PFSK-1 (cell line): ENCODE results near the gene PDE3A.

ENCODE experiments used
- FOXP2 ChIP-seq: optimal IDR thresholded peaks from 2 replicates; pipeline ENCODE3; 2011; ENCODE audit warnings: borderline replicate concordance, control low read depth, inconsistent platforms; ENCODE audit not compliant: insufficient read depth; ENCODE audit errors: extremely low read length, extremely low read depth
- POLR2AphosphoS5 ChIP-seq: IDR thresholded peaks from 2 replicates; pipeline ENCODE4 v1.6.1; 2012; ENCODE audit warnings: low read depth, mild to moderate bottlenecking, control low read depth, low read length, moderate library complexity
- SIN3A ChIP-seq: IDR thresholded peaks from 2 replicates; pipeline ENCODE4 v1.6.1; 2012; ENCODE audit warnings: mild to moderate bottlenecking, low read length, moderate library complexity, borderline replicate concordance; ENCODE audit not compliant: insufficient read depth
- TAF1 ChIP-seq: IDR thresholded peaks from 2 replicates; pipeline ENCODE4 v1.6.1; 2012; ENCODE audit warnings: low read length, control low read depth, borderline replicate concordance; ENCODE audit not compliant: insufficient read depth
- TF ChIP-seq, protein P1 (sequence below), 2 experiments: IDR thresholded peaks; 2 replicates each; pipeline versions ENCODE4 v1.6.1 to v1.8.0; 2011 to 2012; ENCODE audit warnings: low read depth in 2 of 2, low read length in 2 of 2, control low read depth in 1 of 2, inconsistent platforms in 1 of 2, mild to moderate bottlenecking in 1 of 2, moderate library complexity in 1 of 2; ENCODE audit not compliant: insufficient read depth in 1 of 2

PDE3A gene

DNA sequence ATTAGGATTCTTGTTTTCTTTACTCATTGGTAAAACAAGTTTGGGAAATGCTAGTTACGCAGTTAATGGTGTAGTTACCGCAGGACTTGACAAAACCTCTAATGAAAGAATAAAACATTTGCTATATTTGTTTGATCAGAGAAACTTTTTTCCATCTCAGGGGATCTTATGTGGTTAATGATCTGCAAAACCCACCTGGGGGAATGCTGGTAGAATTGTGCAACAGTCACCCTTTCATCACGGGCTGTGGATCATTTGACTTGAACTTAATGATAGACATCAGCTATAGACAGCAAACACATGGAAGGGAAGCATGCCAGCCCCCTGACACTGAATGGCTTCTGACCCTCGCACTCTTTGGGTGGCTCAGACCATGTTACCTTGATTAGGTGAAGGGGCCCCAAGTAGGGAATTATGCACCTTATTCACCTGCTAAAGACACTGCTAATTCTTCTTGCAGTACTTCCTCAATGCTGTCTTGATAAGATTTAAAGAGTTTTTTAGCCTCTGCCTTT, 84.2 kb downstream of the PDE3A start:
- TF ChIP-seq FOXP2 (no peak), POLR2AphosphoS5 (no peak), SIN3A (no peak), TAF1 (no peak)
- TF ChIP-seq, protein P1, sequence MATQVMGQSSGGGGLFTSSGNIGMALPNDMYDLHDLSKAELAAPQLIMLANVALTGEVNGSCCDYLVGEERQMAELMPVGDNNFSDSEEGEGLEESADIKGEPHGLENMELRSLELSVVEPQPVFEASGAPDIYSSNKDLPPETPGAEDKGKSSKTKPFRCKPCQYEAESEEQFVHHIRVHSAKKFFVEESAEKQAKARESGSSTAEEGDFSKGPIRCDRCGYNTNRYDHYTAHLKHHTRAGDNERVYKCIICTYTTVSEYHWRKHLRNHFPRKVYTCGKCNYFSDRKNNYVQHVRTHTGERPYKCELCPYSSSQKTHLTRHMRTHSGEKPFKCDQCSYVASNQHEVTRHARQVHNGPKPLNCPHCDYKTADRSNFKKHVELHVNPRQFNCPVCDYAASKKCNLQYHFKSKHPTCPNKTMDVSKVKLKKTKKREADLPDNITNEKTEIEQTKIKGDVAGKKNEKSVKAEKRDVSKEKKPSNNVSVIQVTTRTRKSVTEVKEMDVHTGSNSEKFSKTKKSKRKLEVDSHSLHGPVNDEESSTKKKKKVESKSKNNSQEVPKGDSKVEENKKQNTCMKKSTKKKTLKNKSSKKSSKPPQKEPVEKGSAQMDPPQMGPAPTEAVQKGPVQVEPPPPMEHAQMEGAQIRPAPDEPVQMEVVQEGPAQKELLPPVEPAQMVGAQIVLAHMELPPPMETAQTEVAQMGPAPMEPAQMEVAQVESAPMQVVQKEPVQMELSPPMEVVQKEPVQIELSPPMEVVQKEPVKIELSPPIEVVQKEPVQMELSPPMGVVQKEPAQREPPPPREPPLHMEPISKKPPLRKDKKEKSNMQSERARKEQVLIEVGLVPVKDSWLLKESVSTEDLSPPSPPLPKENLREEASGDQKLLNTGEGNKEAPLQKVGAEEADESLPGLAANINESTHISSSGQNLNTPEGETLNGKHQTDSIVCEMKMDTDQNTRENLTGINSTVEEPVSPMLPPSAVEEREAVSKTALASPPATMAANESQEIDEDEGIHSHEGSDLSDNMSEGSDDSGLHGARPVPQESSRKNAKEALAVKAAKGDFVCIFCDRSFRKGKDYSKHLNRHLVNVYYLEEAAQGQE (IDR thresholded peaks at IDR 0.05; ENCODE audit: insufficient read depth in 1 of 2, low read depth in 2 of 2, low read length in 2 of 2): no peak

DNA sequence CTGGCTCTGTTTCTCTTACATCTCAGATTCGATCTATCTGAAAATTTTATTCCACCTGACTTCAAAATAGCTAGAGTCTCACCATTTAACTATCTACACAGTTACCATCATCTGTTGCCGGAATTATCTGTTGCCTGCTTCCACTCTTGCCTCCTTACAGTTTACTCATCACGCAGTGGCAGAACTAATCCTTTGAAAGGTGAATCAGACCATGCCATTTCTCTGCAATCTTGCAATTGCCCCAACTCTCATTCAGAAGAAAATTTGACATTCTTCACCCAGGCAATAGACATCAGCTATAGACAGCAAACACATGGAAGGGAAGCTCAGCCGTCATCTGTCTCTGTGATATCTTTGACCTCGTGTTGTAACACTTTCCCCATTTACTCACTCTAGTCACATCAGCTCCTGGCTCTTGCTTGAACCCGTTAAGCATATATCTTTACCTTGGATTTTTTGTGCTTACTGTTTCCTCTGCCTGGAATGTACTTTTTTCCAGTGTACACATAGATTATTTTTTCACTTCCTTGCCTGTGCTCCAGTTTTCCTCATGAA, 85.5 kb downstream of the PDE3A start:
- TF ChIP-seq SIN3A: no peak

DNA sequence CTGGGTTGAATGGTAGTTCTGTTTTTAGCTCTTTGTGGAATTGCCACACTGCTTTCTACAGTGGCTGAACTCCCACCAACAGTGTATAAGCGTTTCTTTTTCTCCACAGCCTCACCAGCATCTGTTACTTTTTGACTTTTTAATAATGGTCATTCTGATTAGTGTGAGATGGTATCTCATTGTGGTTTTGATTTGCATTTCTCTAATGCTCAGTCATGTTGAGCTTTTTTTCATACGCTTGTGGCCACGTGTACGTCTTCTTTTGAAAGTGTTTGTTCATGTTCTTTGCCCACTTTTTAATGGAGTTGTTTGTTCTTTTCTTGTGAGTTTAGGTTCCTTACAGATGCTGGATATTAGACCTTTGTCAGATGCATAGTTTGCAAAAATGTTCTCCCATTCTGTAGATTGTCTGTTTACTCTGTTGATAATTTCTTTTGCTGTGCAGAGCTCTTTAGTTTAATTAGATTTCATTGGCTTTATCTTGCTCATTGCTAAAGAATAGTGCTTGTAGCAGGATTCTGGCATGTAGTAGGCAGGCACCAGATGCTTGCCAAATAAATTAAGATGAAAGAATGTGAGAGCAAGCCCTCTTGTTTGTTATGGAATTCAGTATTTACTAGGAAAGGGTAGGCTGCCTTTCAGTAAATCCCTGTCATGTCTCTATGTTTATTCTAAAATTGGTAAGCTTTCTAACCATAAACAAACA, 86.8 kb downstream of the PDE3A start:
- TF ChIP-seq TAF1: no peak
- TF ChIP-seq FOXP2: no peak
- TF ChIP-seq SIN3A: no peak
- TF ChIP-seq, protein P1 (IDR thresholded peaks at IDR 0.05; ENCODE audit: insufficient read depth in 1 of 2, low read depth in 2 of 2, low read length in 2 of 2): no peak
- no peak for TF ChIP-seq POLR2AphosphoS5

DNA sequence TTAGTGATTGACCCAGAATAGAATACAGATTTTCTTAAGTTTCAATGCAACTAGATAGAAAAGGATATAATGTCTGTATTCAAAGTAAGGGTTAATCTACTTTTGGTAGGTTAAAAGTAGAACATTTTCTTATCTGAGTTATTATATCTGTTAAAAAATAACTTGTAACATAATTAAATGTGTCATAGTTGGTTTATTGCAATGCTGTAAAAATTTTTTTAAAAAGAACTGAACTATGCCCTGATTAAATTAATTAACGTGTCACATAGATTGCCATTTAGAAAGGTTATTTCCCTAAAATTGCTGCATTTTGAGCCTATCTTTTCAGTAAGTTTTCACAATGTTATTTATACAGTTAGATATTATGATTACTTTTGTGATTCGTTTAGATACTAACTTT, 89.2 kb downstream of the PDE3A start:
- no peak for TF ChIP-seq POLR2AphosphoS5
- no peak for TF ChIP-seq FOXP2
- TF ChIP-seq, protein P1 (IDR thresholded peaks at IDR 0.05; ENCODE audit: insufficient read depth in 1 of 2, low read depth in 2 of 2, low read length in 2 of 2): no peak
- no peak for TF ChIP-seq SIN3A
- no peak for TF ChIP-seq TAF1

DNA sequence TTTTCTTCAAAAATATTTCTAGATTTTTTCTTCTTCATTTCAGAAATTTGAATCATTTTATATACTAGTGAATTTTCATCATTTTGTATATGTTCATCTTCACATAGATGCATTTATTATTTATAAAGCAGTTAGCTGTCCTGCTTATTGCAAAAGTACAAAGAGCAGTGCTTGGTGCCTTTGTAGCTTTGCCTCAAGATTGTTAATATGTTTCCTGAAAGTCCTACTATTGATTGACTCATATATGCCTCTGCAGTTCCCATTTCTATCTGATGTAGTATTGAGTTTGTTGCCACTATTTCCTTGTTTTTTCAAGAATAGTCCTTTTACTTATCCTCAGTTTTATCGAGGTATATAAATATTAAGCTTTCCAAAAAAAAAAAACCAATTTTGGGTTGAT, 89.7 kb downstream of the PDE3A start:
- TF ChIP-seq TAF1 (no peak), POLR2AphosphoS5 (no peak), SIN3A (no peak), FOXP2 (no peak)
- TF ChIP-seq, protein P1 (IDR thresholded peaks at IDR 0.05; ENCODE audit: insufficient read depth in 1 of 2, low read depth in 2 of 2, low read length in 2 of 2): no peak
